K562 (cell line): ENCODE measurements around the gene ABCA8. TPM values are rescaled to one million over a fixed set of nuclear protein-coding genes. Genes with fewer than 3 reads are reported as not detected.

Experiments
- ATAC-seq: fragments of 200-7000 bp; cut with Tn5 transposase; 3 replicates; pipeline ENCODE4 v1.9.1; 2020; ENCODE audit warnings: moderate library complexity
- BruUV-seq: library from RNA; stranded (reverse); fragments of 400-500 nt; replicated peaks from 2 replicates; lab custom pipeline; 2021; lab: Mats Ljungman, UMichigan
- CTCF ChIA-PET: fragments of 300-600 bp; formaldehyde crosslinking; extraction: SDS; loops from one replicate; lab custom pipeline; 2021; ENCODE audit warnings: low intra/inter-chr PET ratio; lab: Yijun Ruan, JAX
- POLR2A ChIA-PET: fragments of 300-600, 350-650 bp; sonication (Branson Sonifier 250); formaldehyde crosslinking; extraction: SDS; loops from one replicate; lab custom pipeline; 2021; ENCODE audit warnings: antibody characterized with exemption, inconsistent platforms; lab: Yijun Ruan, JAX
- DNase-seq, 4 experiments: peaks; one replicate each; pipeline versions ENCODE4 v3.0.0 to v3.0.0-alpha.2; 2011 to 2018; ENCODE audit warnings: low spot score in 3 of 4, mixed read lengths in 3 of 4; ENCODE audit errors: extremely low read depth in 1 of 4
- FAIRE-seq: peaks from 2 replicates; lab custom pipeline; 2011; peaks lifted over from hg19 to GRCh38; lab: Jason Lieb, UNC
- H2AFZ ChIP-seq: 2 replicates; pipeline ENCODE4 v1.6.0; 2011; ENCODE audit warnings: low read depth, low read length, control low read depth, inconsistent platforms
- H3K27ac ChIP-seq: fragments of 200-600 bp; 3 replicates; pipeline ENCODE4 v1.8.0; 2011; ENCODE audit warnings: low read depth, mild to moderate bottlenecking, control low read depth, inconsistent platforms, low read length, moderate library complexity, mixed read lengths; ENCODE audit errors: extremely low read depth
- H3K27me3 ChIP-seq, 2 experiments: fragments of 300-600 bp in 1 of 2; 2 replicates in 1 of 2; 3 replicates in 1 of 2; pipeline versions ENCODE4 v1.6.0 to v1.8.0; 2011; ENCODE audit warnings: inconsistent platforms in 2 of 2, low read length in 2 of 2, mild to moderate bottlenecking in 1 of 2, mixed read lengths in 1 of 2, moderate library complexity in 1 of 2; ENCODE audit not compliant: control insufficient read depth in 2 of 2, insufficient read depth in 2 of 2
- H3K36me3 ChIP-seq: fragments of 300-600 bp; 3 replicates; pipeline ENCODE4 v1.8.0; 2011; ENCODE audit warnings: mild to moderate bottlenecking, low read length, inconsistent platforms; ENCODE audit not compliant: control insufficient read depth, insufficient read depth
- H3K4me1 ChIP-seq, 2 experiments: fragments of 200-600 bp in 1 of 2; replicated peaks in 1 of 2; 2 replicates in 1 of 2; 3 replicates in 1 of 2; pipeline versions ENCODE4 v1.5.1 to v1.8.0; 2011; ENCODE audit warnings: inconsistent platforms in 2 of 2, low read length in 2 of 2, mild to moderate bottlenecking in 1 of 2, mixed read lengths in 1 of 2, moderate library complexity in 1 of 2; ENCODE audit not compliant: control insufficient read depth in 2 of 2, insufficient read depth in 2 of 2
- H3K4me2 ChIP-seq: 2 replicates; pipeline ENCODE4 v1.6.1; 2011; ENCODE audit warnings: low read length, control low read depth, inconsistent platforms, mixed read lengths; ENCODE audit not compliant: insufficient read depth
- H3K4me3 ChIP-seq: fragments of 200-600 bp; sonication (generic), shearing (Covaris generic); 2 replicates; pipeline ENCODE4 v1.5.1; 2016; ENCODE audit warnings: control low read depth, inconsistent platforms
- H3K79me2 ChIP-seq: fragments of 200-600 bp; 3 replicates; pipeline ENCODE4 v1.8.0; 2011; ENCODE audit warnings: low read length, inconsistent platforms; ENCODE audit not compliant: control insufficient read depth, insufficient read depth
- H3K9ac ChIP-seq, 2 experiments: 2 replicates each; pipeline versions ENCODE4 v1.6.0 to v1.6.1; 2011; ENCODE audit warnings: low read depth in 2 of 2, low read length in 2 of 2, control low read depth in 1 of 2, inconsistent platforms in 1 of 2, mild to moderate bottlenecking in 1 of 2, mixed read lengths in 1 of 2; ENCODE audit not compliant: insufficient read depth in 1 of 2
- H3K9me1 ChIP-seq: one replicate; pipeline ENCODE4 v1.6.0; 2011; ENCODE audit warnings: inconsistent platforms, mild to moderate bottlenecking, low read length, moderate library complexity; ENCODE audit not compliant: control insufficient read depth, insufficient read depth
- H3K9me3 ChIP-seq: replicated peaks from 2 replicates; pipeline ENCODE4 v1.5.1; 2011; ENCODE audit warnings: low read depth, low read length, inconsistent platforms; ENCODE audit not compliant: control insufficient read depth, insufficient read depth
- H4K20me1 ChIP-seq: replicated peaks from 2 replicates; pipeline ENCODE4 v1.6.1; 2011; ENCODE audit warnings: low read length, inconsistent platforms, mixed read lengths; ENCODE audit not compliant: control insufficient read depth, insufficient read depth
- CBX8 ChIP-seq: fragments of 200-600 bp; sonication (generic); IDR thresholded peaks from 2 replicates; pipeline ENCODE4 v1.6.1; 2012; ENCODE audit warnings: borderline replicate concordance, mixed run types, low read depth, mild to moderate bottlenecking, moderate library complexity, mixed read lengths, low read length, control low read depth, inconsistent platforms; ENCODE audit not compliant: poor library complexity, severe bottlenecking; ENCODE audit errors: extremely low read depth
- CHD1 ChIP-seq: fragments of 200-600 bp; sonication (generic); IDR thresholded peaks from one replicate; pipeline ENCODE4 v1.6.1; 2012; ENCODE audit warnings: mild to moderate bottlenecking, moderate library complexity, low read length, inconsistent platforms
- CREM ChIP-seq: IDR thresholded peaks from 2 replicates; pipeline ENCODE4 v1.6.1; 2014; ENCODE audit warnings: antibody characterized with exemption, low read depth
- NR3C1 ChIP-seq: sonication (generic); formaldehyde crosslinking; IDR thresholded peaks from 2 replicates; pipeline ENCODE4 v1.8.1; 2022; ENCODE audit warnings: missing genetic modification reagents
- POLR2AphosphoS2 ChIP-seq: IDR thresholded peaks from 2 replicates; pipeline ENCODE4 v1.6.1; 2012; ENCODE audit warnings: low read length, improper control_type of control experiment
- SPI1 ChIP-seq: IDR thresholded peaks from 2 replicates; pipeline ENCODE4 v1.6.1; 2011; ENCODE audit warnings: low read depth, low read length, control low read depth, borderline replicate concordance
- TAF9B ChIP-seq: fragments of 450-650 bp; IDR thresholded peaks from 2 replicates; pipeline ENCODE4 v1.6.1; 2018; ENCODE audit warnings: mild to moderate bottlenecking; ENCODE audit not compliant: partially characterized antibody
- ZNF316 ChIP-seq: fragments of 450-650 bp; IDR thresholded peaks from 2 replicates; pipeline ENCODE4 v1.6.1; 2016
- WGBS: fragments of 100-300 bp; shearing (Covaris generic); methylation state at CpG from one replicate; pipeline ENCODE4 v1.1.6; 2016; ENCODE audit warnings: low coverage, mixed read lengths; ENCODE audit not compliant: insufficient coverage; ENCODE audit errors: missing lambda C conversion rate; 5-methylcytosine and 5-hydroxymethylcytosine counted together
- in situ Hi-C: fragments of 300-500 bp; cut with MboI; formaldehyde crosslinking; loops from 4 replicates; pipeline ENCODE4 v1.15.0; 2018; ENCODE audit warnings: inconsistent platforms, mixed read lengths
- intact Hi-C: fragments of 100-400 bp; cut with micrococcal nuclease; formaldehyde crosslinking; loops from 2 replicates; pipeline ENCODE4 v1.14.2; 2022
- polyA plus RNA-seq, 8 experiments: library from polyadenylated mRNA; depleted of rRNA in 4 of 8; stranded (reverse) in 5 of 8; unstranded in 3 of 8; fragments of >200 nt; fragmentation: Nextera tagmentation in 2 of 8; fragmentation: Illumina TruSeq in 1 of 8; extraction: Ambion mirVana in 2 of 8; extraction: Trizol in 1 of 8; gene quantifications; 2 replicates each; pipeline versions ENCODE4 v1.2.1 to v1.2.3, GENCODE V29; 2011 to 2014; ENCODE audit warnings: inconsistent platforms in 1 of 8, missing spikeins in 1 of 8
- total RNA-seq, 7 experiments: library from RNA; depleted of rRNA in 6 of 7; stranded (reverse); fragments of >200 nt in 6 of 7; fragmentation: Illumina TruSeq in 2 of 7; extraction: Trizol in 2 of 7; gene quantifications; 2 replicates each; pipeline versions ENCODE4 v1.2.1 to v1.2.3, GENCODE V29; 2011 to 2021; ENCODE audit warnings: low replicate concordance in 1 of 7

Gene ABCA8
- total and polyA plus RNA-seq, 9 of the 15 experiments (the other 6 are each of a cell fraction or from before 2014, with no cell fraction given): 1.8 to 13.2 (median 12.0) TPM

DNA sequence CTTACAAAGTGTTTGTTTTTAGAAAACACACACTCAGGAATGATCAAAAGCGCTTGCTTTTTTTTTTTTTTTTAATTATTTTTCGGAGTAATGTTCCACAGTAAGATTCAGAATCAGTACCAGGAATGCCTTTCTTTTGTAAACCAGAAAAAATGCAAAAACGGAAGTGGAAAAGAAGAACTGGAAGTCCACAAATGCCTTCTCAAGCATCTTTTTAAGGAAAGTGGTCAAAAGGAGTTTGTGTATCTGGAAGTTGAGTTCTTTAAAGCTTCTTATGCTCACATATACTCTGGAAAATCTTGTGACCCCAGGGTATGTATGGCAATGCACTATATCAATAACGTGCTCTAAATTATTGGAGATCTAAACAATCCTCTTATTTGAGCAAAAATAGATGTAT lies 126.0 kb downstream of the ABCA8 start:
- FAIRE-seq (no peak), ATAC-seq (no peak), DNase-seq (no peak)
- H2AFZ ChIP-seq: no peak overlapping the region
- H3K79me2 ChIP-seq: no peaks in the 10 kb centered on the region
- TF ChIP-seq CBX8: no peak
- TF ChIP-seq TAF9B: no peak
- TF ChIP-seq POLR2AphosphoS2: no peak
- TF ChIP-seq SPI1: peak; percentile 28; the same call in 1 of the 2 replicates
- no peak for TF ChIP-seq NR3C1 (CRISPR knock-in tag)
- no peak for TF ChIP-seq ZNF316
- TF ChIP-seq CREM: no peak
- TF ChIP-seq CHD1: no peak
- no peak overlapping the region for H3K4me2 ChIP-seq
- ChIA-PET CTCF (no interaction called here), POLR2A (no interaction called here)
- no peaks in the 10 kb centered on the region for H3K9me1 ChIP-seq
- in situ Hi-C loops: no loop called here
- H3K9ac ChIP-seq: no peak overlapping the region
- H3K4me3 ChIP-seq: no peak overlapping the region
- H3K27me3 ChIP-seq: no peaks in the 10 kb centered on the region
- no peak overlapping the region for H3K27ac ChIP-seq
- no TSS peak for BruUV-seq
- intact Hi-C loops: no loop called here
- no peaks in the 10 kb centered on the region for H3K4me1 ChIP-seq
- no peaks in the 10 kb centered on the region for H4K20me1 ChIP-seq
- H3K36me3 ChIP-seq: no peaks in the 10 kb centered on the region
- no peaks in the 10 kb centered on the region for H3K9me3 ChIP-seq
- 1% methylated on average over 4 of the region's 4 CpGs for WGBS
